ENCODE results near the gene TRIM44.
"Not testable (repeated sequence)": the region's sequence is repeated elsewhere in the genome, so short reads cannot be mapped to it uniquely, and the experiment has no call there.

TRIM44 gene

DNA sequence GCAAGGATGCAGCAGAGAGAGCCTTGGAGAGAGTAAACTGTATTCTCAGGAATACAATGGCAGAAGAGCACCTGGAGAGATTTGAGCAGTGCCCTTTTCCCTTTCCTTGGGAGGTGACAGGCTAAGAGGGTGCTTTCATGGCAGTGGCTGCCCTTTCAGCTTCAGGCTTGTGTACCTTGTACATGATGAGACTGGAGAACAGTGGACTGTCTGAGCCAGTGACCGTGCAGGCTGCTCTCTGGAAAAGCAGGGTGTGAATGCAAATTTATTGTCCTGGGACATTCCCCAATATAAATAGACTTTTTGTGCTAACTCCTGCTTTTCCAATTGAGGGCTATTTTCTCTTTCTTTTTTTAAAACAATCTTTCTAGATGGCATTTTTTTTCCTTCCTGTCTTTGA, 99.3 kb downstream of the TRIM44 start:
- DNase-seq: no peak

DNA sequence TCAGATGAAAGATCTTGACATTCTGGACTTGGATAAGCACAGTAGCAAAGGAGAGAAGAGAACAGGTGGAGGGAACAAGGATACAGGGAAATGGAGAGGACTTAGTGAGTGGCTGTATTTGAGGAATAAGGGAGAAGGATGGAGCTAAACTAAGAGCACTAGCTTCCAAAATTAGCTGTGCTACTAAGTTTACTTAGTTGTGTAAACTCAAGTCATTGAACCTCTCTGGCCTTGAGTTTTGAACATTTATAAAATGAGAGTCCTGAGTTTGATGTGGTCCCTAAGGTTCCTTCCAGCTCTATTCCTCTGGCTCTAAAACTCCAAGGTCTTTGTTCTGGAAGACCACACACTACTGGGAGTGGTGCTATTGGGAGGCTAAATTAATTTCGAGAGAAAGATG, 100.7 kb downstream of the TRIM44 start:
- DNase-seq: no peak

DNA sequence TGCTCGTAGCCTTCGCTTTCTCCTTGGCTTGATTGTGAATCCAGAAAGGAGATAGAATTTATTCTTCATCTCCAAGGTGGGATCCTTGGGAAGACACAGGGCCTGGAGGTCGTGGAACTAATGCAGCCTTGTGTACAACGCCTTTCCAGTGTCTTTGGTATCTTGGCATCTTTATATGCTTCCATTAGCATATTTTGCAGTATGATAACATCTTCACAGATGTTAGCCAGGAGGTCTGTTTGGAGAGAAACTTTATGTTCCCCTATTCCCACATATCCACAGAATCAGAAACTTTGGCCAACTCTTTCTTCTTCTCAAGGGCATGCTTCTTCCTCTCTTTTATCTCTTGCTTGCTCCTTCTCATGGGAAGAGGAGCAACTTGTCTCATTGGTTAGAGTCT, 101.2 kb downstream of the TRIM44 start:
- DNase-seq: no peak

DNA sequence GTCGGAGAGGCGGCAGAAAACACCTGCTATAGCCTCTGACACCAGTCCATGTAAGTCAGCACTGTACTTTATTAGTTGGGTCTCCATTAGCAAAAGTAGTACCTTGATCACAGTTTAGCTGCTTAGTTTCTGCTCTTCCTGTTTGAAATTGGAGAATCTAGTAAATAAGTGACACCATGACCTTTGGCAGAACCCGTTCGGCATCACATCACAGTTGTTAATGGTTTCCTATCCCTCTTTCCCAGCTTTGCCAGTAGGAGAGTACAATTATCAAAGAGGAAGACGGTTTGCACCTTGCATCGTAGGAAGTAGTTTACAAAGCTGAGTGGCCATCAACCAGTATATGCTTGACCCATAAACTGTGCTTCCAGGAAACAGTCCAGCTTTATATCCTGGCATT, 101.8 kb downstream of the TRIM44 start:
- no peak for DNase-seq

DNA sequence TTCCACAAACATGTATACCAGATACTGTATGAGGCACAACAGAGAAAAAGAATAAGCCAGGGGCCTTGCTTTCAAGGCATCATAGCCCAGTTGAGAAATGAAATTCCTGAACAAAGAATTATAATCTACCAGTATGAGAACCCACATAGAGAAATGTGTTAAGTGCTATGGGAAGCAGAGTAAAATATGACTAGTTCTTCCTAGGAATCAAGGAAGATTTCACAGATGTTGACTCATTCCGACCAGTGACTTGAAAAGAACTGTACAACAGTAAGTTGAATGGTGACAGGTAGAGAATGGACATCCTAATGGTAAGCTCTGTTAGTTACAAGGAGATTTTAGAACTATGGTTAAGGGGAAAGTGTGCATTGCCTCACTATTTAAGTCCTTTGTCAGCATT, 102.6 kb downstream of the TRIM44 start:
- DNase-seq: no peak

DNA sequence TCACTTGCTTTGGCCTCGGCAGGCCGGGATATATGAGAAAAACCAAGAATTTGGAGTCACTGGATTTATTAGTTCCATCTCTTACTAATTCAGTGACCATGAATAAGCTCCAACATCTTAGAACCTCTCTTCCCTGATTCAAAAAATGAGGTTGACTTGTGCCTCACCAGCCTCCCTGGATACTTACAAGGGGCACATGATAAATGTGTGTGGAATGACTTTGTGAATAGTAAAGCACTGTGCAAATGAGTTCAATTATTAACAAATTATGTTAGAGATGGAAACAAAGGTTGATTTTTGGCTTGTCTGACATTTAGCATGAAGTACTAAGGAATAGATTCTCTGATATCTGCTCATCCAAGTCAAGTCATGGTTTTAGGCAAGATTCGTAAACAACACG, 104.1 kb downstream of the TRIM44 start:
- no peak for DNase-seq

DNA sequence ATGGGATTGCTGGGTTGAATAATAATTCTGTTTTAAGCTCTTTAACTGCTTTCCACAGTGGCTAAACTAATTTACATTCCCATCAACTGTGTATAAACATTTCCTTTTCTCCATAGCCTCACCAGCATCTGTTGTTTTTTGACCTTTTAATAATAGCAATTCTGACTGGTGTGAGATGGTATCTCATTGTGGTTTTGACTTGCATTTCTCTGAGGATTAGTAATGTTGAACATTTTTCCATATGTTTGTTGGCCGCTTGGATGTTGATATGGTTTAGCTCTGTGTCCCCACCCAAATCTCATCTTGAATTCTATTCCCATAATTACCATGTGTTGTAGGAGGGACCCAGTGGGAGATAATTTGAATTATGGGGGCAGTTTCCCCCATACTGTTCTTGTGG, 107.8 kb downstream of the TRIM44 start:
- DNase-seq: not testable (repeated sequence)

DNA sequence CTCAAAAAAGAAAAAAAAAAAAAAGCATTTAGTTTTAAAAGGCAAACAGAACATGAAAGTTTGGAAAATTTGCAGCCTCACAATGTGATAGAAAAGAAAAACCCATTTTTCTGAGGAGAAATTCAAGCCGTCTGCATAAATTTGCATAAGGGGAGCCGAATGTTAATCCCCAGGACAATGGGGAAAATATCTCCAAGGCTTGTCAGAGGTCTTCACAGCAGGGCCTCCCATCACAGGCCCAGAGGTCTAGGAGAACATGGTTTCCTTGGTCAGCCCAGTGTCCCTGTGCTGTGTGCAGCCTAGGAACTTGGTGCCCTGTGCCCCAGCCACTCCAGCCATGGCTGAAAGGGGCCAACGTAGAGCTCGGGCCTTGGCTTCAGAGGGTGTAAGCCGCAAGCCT, 109.1 kb downstream of the TRIM44 start:
- DNase-seq: no peak

DNA sequence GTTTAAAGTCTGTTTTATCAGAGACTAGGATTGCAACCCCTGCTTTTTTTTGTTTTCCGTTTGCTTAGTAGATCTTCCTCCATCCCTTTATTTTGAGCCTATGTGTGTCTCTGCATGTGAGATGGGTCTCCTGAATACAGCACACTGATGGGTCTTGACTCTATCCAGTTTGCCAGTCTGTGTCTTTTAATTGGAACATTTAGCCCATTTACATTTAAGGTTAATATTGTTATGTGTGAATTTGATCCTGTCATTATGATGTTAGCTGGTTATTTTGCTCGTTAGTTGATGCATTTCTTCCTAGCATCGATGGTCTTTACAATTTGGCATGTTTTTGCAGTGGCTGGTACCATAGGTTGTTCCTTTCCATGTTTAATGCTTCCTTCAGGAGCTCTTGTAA, 114.7 kb downstream of the TRIM44 start:
- DNase-seq: not testable (repeated sequence)

DNA sequence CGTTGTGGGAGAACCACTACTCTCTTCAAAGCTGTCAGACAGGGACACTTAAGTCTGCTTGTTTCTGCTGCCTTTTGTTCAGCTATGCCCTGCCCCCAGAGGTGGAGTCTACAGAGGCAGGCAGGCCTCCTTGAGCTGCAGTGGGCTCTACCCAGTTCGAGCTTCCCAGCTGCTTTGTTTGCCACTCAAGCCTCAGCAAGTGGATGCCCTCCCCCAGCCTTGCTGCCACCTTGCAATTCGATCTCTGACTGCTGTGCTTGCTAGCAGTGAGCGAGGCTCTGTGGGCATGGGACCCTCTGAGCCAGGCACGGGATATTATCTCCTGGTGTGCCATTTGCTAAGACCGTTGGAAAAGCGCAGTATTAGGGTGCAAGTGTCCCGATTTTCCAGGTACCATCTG, 116.4 kb downstream of the TRIM44 start:
- not testable (repeated sequence) for DNase-seq

DNA sequence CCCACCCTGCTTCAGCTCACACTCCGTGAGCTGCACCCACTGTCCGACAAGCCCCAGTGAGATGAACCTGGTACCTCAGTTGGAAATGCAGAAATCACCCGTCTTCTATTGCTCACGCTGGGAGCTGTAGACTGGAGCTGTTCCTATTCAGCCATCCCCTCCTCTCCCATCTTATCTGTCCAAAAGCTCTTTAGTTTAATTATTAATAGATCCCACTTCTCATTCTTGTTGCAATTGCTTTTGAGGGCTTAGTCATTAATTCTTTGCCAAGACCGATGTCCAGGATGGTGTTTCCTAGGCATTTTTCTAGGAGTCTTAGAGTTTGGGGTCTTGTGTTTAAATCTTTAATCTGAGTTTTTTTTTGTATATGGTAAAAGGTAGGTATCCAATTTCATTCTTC, 116.8 kb downstream of the TRIM44 start:
- no peak for DNase-seq

DNA sequence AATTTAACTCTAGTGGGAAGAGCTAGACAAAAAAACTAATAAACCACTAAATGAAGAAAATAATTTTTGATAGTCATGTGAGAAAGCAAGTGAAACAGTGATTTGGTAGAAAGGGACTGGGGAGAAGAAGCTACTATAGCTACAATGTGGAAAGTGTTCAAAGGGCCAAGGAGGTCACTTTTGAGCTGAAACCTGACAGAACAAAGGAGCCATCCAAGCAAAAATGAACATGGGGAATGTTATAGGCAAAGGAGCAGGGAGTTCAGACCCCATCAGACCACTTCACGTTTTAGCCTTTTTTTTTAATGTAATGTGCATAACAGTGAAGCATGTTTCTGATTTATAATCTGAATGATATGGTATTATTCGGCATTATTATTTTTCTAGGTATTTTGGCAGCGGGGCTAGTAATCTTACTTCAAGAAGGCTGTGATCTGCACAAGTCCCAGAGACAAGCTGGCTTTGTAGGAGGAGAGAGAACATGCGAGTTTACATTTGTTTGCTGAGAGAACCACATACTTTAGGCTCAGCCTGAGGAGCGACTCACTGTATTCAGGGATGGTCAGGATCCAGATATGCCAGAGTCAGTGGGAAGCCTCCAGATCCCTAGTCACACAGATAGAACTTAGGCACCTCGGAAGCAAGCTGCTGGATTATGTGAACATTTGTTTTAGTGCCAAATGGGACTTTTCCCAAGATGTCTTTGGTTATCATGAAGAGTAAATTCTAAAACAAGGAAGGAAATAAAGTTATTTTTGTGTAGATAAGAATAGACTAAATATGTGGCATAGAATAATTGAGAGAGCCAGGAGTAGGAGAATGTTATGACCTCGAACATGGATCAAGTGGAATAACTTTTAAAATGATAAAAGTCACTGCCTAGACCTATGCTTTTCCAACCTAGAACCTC, 118.6 kb downstream of the TRIM44 start:
- DNase-seq: no peak

DNA sequence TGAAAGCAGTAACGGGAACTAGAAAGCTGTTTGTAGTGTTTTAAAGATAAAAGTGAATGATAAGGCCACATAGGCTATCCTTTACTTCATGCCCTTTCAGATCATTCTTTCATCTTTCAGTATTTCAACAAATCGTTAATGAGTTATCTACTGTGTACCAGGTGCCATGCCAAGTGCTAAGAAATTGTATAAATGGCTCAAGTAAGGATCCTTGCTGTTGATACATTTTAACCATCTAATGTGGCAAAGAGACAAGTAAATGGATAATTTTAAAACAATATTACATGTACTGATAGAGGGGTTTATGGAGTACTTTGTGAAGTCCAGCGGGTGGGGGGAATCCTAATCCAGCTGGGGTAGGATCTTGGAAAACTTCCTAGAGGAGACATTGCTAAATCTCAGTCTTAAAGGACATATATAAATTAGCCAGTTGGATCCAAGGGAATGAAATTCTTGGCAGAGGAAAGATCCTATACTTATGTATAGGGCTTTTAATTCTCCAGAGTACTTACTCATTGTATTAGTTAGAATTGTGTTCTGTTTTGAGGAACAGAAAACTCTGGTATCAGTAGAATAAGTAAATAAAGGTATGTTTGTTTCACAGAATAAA, 119.4 kb downstream of the TRIM44 start:
- no peak for DNase-seq

DNA sequence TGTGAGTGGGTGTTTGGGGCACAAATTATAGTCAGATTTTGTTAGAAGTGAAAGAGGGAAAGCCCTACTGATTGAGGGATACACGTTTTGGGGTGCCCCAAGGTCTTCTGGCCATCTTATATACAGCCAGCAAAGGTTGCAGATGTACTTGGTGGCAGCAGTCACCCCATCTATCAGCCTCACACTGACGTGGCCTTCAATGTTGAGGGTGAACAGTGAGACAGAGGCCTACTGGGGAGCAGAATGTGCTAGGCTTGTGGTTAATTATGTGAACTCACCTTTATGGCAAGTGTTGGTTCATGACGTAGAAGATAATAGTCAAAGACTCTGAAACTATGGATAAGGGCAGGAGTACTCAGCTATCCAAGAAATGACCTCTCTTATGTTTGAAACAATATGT, 121.2 kb downstream of the TRIM44 start:
- DNase-seq: no peak

DNA sequence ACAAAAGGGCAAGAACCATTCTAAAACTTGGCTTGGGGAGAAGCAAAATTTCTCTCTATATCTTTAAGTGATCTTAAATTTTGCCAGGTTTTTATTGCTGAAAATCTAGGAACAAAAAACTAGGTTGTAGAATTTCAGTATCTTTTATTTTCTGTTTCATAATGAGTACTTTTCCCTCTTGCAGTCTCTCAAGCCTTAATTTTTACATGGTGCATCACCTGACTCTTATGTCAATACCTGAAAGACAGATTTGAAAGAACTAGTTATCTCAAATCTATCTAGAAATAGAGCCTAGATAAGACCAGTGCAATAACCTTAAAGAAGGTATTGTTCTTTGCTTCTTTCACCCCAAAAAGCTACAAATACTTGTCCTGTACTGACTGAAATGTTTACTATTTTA, 122.1 kb downstream of the TRIM44 start:
- DNase-seq: no peak

DNA sequence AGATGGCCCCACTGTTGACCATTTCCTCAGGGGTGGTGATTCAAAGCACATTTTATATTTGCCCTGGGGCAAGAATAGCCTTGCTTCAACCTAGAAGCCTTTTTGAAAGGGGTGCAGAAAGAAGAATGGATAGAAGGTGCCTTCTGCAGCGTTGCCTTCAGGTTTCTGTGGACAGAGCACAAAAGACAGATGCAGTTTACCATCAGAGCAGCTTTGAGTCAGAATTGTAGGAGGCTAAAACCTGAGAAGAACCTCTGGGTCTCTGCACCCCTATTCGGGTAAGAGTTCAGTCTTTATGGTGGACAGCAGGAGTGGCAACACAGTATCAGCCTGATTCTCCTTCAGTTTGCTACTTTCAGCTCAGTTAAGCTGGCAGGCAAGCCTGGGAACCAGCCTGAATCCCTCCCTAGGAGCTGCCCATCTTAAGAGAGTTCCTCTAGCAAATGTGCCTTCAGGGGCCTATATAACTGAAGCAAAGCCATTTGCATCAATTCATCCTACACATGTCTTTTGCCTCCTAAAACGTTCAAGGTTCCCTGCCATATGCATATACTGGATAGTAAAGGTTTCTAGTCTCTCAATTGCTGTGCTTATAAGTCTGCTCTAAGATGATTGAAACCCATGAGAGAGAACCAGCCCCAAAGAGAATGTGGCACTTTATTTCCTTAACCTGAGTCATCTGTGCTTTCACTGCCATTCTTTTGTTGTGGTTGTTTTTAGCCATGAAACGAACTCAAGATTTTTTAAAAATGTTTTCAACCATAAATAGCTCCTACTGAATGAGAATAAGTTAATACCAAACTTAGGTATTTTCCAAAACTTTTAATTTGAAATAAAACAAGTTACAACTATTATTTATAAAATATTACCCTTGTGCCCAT, 123.0 kb downstream of the TRIM44 start:
- DNase-seq: no peak

DNA sequence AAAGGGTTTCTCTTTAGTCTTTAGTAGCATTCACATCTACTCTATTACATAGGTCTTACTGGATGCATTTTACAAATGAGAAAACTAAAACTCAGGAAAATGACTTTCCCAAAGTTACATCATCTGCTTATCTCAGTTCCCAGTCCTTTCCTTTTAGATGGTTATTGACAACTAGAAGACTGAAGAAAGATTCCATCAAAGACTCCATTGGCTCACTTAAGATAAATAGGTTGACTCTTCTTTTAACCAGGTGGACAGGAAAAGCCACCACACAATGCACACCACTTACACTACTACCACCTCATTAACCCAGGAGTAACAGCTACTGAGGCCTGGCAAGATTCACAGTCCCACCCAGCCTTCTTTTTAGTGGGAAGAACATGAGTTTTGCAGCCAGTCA, 123.6 kb downstream of the TRIM44 start:
- no peak for DNase-seq

DNA sequence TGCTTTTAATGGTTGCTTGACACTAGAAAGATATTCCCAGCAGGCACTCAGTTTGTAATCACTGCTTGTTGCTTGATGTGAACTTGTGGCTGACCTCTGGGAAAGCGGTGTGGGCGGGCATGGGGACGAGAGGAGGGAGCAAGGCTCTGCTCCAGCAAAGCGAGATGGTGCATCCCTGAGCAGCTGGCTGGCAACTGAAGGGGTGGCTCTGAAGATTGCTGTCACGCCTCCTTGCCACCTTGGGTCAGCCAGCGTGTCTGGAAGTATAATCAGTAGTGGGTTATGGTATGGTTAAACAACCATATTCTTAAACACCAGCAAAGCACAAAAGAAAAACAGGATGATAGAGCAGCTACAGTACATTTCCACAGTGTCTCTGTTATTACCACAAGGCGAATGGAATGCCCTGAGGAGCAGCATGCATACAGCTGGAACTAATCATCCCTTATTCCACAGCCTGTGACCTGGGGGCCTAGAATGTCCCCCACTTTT, 124.5 kb downstream of the TRIM44 start:
- DNase-seq: no peak

DNA sequence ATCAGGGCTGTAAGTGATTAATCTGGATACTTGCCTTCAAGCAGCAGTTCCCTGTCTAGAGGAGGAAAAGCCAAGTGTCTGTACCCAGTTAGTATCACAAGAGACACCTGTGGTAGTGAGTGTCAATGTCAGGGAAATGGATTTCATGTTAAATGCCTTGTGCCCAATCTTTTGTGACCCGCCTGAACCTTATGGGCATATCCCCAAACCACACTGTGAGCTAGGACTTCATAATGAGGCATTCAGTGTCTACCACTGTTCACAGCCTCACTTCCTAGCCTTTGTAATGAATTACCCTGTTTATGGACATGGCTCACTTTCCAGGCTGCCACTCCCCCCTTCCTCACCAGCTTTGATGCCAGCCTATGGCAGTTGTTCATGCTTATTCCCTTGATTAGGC, 125.1 kb downstream of the TRIM44 start:
- no peak for DNase-seq

DNA sequence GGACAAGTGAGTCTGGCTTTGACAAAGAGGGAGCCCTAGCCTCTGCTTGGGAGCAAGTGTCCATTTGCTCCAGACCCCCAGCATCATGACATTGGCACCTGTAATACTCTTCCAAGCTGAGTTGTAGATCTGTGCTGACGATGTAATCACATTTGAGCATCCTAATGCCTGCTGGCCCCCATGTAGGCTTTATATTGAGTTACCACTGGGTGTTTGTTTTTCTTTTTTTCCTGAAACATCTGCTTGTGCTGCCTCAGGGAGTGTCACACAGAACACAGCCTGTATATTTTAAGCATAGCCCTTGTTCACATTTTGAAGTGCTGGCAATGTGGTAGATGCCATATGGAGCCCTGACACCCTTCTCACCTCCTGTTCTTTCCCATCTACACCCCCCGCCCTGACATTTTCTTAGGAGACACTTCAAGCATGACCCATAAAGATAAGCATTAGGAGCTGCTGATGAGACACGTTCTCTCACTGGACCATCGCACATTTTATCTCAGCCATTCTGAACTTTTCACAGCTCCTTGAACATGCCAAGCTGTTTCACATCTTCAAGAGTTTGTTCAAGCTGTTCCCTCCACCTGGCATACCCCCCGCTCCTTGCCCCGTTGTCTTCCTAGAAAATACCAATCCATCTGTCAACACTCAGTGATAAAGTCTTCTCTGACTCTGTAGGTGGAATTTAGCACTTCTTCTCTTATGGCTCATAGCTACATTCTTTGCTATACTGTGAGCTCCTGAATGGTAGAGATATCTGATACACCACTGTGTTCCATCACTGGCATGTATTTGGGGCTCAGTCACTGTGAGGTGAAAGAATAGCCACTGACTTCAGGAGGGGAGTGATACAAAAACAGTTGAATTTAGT, 128.7 kb downstream of the TRIM44 start:
- no peak for DNase-seq

DNA sequence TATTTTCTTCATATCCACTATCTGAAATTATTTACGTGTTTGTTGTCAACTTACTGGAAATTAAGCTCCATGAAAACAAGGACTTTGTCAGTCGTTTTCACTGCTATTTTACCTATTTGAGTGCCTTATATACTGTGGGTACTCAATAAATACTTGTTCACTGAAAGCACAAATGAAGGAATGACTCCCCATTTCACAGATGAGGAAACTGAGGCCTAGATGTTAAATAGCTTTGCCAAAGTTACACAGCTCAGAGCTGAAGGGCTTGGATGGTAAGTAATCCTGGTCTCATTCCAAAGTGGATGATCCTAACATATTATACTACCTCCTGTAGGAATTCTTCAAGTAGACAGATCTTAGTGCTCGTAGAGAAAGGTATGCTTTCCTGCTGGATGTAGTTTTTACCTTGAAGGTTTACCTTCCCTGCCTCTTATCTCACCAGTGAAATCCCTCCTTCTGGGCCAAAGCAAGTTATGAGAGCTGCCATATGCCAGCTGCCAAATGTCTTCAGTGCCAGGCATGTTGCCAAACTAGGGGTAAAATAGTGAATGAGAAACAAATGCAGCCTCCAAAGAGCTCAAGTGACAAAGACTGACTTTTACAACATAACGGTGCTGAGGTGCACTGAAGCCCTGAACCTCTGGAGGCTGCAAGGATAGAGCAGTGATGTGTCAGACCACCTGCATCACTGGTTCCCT, 129.7 kb downstream of the TRIM44 start:
- no peak for DNase-seq

DNA sequence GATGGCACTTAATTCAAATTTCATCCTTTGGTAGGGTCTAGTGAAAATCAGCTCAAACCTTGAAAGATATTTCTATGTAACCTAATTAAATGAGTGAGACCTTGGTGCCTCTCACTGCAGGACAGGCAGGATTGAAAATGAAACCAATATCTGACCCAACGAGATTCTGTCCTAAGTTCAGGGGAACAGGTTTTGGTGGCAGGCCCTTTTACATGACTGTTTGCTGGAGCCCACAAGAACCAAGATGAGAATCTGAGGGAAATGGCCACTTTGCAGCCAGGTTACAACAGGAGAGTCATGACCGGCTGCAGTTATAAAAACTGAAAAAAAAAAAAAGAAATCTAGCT, 130.2 kb downstream of the TRIM44 start:
- DNase-seq: no peak

All from activated T-cell treated with anti-CD3 and anti-CD28 coated beads for 4 hours (primary cell).